IPS-15b (cell line): ENCODE measurements around the gene GPC5.

Experiments used
- H3K27me3 ChIP-seq: one replicate; pipeline ENCODE4 v1.6.1; 2013; ENCODE audit warnings: low read length; ENCODE audit not compliant: control insufficient read depth, insufficient read depth
- H3K36me3 ChIP-seq: one replicate; pipeline ENCODE4 v1.6.1; 2013; ENCODE audit warnings: low read length; ENCODE audit not compliant: control insufficient read depth, insufficient read depth
- H3K4me1 ChIP-seq: one replicate; pipeline ENCODE4 v1.6.1; 2013; ENCODE audit warnings: mild to moderate bottlenecking, low read length; ENCODE audit not compliant: control insufficient read depth, insufficient read depth
- H3K4me3 ChIP-seq: one replicate; pipeline ENCODE4 v1.5.1; 2013; ENCODE audit warnings: low read depth, low read length
- H3K9ac ChIP-seq: one replicate; pipeline ENCODE4 v1.6.1; 2013; ENCODE audit warnings: low read depth, mild to moderate bottlenecking, low read length
- H3K9me3 ChIP-seq: one replicate; pipeline ENCODE4 v1.6.1; 2013; ENCODE audit warnings: mild to moderate bottlenecking, low read length; ENCODE audit not compliant: control insufficient read depth, insufficient read depth

The GPC5 gene

GRCh38 chr13:92830821-92831220, 1432.4 kb downstream of the GPC5 start:
- H3K27me3 ChIP-seq: no peaks in the 10 kb centered on the region
- no peaks in the 10 kb centered on the region for H3K36me3 ChIP-seq
- H3K4me3 ChIP-seq: no peak overlapping the region
- no peaks in the 10 kb centered on the region for H3K9me3 ChIP-seq
- no peak overlapping the region for H3K9ac ChIP-seq
- H3K4me1 ChIP-seq: no peaks in the 10 kb centered on the region

- no peak overlapping the region for H3K4me3 ChIP-seq
- H3K36me3 ChIP-seq: no peaks in the 10 kb centered on the region
- no peaks in the 10 kb centered on the region for H3K4me1 ChIP-seq
- no peaks in the 10 kb centered on the region for H3K9me3 ChIP-seq
- H3K9ac ChIP-seq: no peak overlapping the region
- H3K27me3 ChIP-seq: no peaks in the 10 kb centered on the region
These were observed 1434.7 kb downstream of the GPC5 start for GRCh38 chr13:92833071-92833470.

GRCh38 chr13:92836171-92836570, 1437.8 kb downstream of the GPC5 start:
- H3K4me3 ChIP-seq: no peak overlapping the region
- H3K36me3 ChIP-seq: no peaks in the 10 kb centered on the region
- H3K27me3 ChIP-seq: no peaks in the 10 kb centered on the region
- no peaks in the 10 kb centered on the region for H3K4me1 ChIP-seq
- no peak overlapping the region for H3K9ac ChIP-seq
- H3K9me3 ChIP-seq: no peaks in the 10 kb centered on the region

- no peaks in the 10 kb centered on the region for H3K4me1 ChIP-seq
- no peak overlapping the region for H3K9ac ChIP-seq
- H3K27me3 ChIP-seq: no peaks in the 10 kb centered on the region
- H3K36me3 ChIP-seq: no peaks in the 10 kb centered on the region
- H3K4me3 ChIP-seq: no peak overlapping the region
- H3K9me3 ChIP-seq: no peaks in the 10 kb centered on the region
These were observed 1440.4 kb downstream of the GPC5 start for GRCh38 chr13:92838786-92839185.

- H3K27me3 ChIP-seq: no peaks in the 10 kb centered on the region
- H3K4me1 ChIP-seq: peaks cover 2% of the 10 kb centered on the region
- no peaks in the 10 kb centered on the region for H3K36me3 ChIP-seq
- H3K9me3 ChIP-seq: no peaks in the 10 kb centered on the region
- no peak overlapping the region for H3K9ac ChIP-seq
- no peak overlapping the region for H3K4me3 ChIP-seq
These were observed 1443.7 kb downstream of the GPC5 start for GRCh38 chr13:92842145-92842544.

- Histone ChIP-seq H3K9me3 (no peaks in the 10 kb centered on the region), H3K4me3 (no peak overlapping the region), H3K4me1 (peaks cover 4% of the 10 kb centered on the region), H3K36me3 (no peaks in the 10 kb centered on the region), H3K27me3 (no peaks in the 10 kb centered on the region), H3K9ac (no peak overlapping the region)
These were observed 1445.1 kb downstream of the GPC5 start for GRCh38 chr13:92843549-92843948.

GRCh38 chr13:92849381-92849780, 1451.0 kb downstream of the GPC5 start:
- Histone ChIP-seq H3K9ac (no peak overlapping the region), H3K9me3 (no peaks in the 10 kb centered on the region), H3K36me3 (no peaks in the 10 kb centered on the region), H3K4me1 (peaks cover 4% of the 10 kb centered on the region), H3K4me3 (no peak overlapping the region), H3K27me3 (no peaks in the 10 kb centered on the region)

- Histone ChIP-seq H3K9ac (no peak overlapping the region), H3K4me1 (no peaks in the 10 kb centered on the region), H3K4me3 (no peak overlapping the region), H3K9me3 (no peaks in the 10 kb centered on the region), H3K27me3 (no peaks in the 10 kb centered on the region), H3K36me3 (no peaks in the 10 kb centered on the region)
These were observed 1466.3 kb downstream of the GPC5 start for GRCh38 chr13:92864584-92865284.

GRCh38 chr13:92873029-92873428, 1474.6 kb downstream of the GPC5 start:
- H3K9me3 ChIP-seq: no peaks in the 10 kb centered on the region
- H3K4me3 ChIP-seq: no peak overlapping the region
- no peaks in the 10 kb centered on the region for H3K4me1 ChIP-seq
- H3K9ac ChIP-seq: no peak overlapping the region
- H3K36me3 ChIP-seq: no peaks in the 10 kb centered on the region
- H3K27me3 ChIP-seq: no peaks in the 10 kb centered on the region

GRCh38 chr13:92886535-92887077, 1488.2 kb downstream of the GPC5 start:
- Histone ChIP-seq H3K27me3 (no peaks in the 10 kb centered on the region), H3K36me3 (no peaks in the 10 kb centered on the region), H3K9me3 (no peaks in the 10 kb centered on the region), H3K4me3 (no peak overlapping the region), H3K9ac (no peak overlapping the region), H3K4me1 (no peaks in the 10 kb centered on the region)

GRCh38 chr13:92894447-92894846, 1496.0 kb downstream of the GPC5 start:
- H3K36me3 ChIP-seq: no peaks in the 10 kb centered on the region
- H3K4me1 ChIP-seq: no peaks in the 10 kb centered on the region
- H3K9me3 ChIP-seq: no peaks in the 10 kb centered on the region
- H3K4me3 ChIP-seq: no peak overlapping the region
- H3K9ac ChIP-seq: no peak overlapping the region
- H3K27me3 ChIP-seq: no peaks in the 10 kb centered on the region

GRCh38 chr13:92896842-92897241, 1498.4 kb downstream of the GPC5 start:
- Histone ChIP-seq H3K4me1 (no peaks in the 10 kb centered on the region), H3K9ac (no peak overlapping the region), H3K9me3 (no peaks in the 10 kb centered on the region), H3K27me3 (no peaks in the 10 kb centered on the region), H3K36me3 (no peaks in the 10 kb centered on the region), H3K4me3 (no peak overlapping the region)
